RWPE1 (cell line): Measurements from ENCODE around the gene RARB.

Experiments used
- CTCF ChIA-PET: fragments of 350-600 bp; sonication (Branson Sonifier 250); formaldehyde crosslinking; extraction: SDS; loops from one replicate; lab custom pipeline; 2021; lab: Yijun Ruan, JAX
- POLR2A ChIA-PET: fragments of 400-600 bp; formaldehyde crosslinking; extraction: SDS; loops from one replicate; lab custom pipeline; 2020; ENCODE audit warnings: antibody characterized with exemption; ENCODE audit not compliant: low non-redundant PET; lab: Yijun Ruan, JAX
- DNase-seq: peaks from one replicate; pipeline ENCODE4 v3.0.0; 2012; ENCODE audit warnings: low spot score
- H3K27ac ChIP-seq: fragments of 450-650 bp; 2 replicates; pipeline ENCODE4 v1.5.1; 2017
- CTCF ChIP-seq: fragments of 450-650 bp; conservative IDR thresholded peaks from 2 replicates; pipeline ENCODE4 v1.5.1; 2017; ENCODE audit warnings: low read depth, mild to moderate bottlenecking

RARB gene

DNA sequence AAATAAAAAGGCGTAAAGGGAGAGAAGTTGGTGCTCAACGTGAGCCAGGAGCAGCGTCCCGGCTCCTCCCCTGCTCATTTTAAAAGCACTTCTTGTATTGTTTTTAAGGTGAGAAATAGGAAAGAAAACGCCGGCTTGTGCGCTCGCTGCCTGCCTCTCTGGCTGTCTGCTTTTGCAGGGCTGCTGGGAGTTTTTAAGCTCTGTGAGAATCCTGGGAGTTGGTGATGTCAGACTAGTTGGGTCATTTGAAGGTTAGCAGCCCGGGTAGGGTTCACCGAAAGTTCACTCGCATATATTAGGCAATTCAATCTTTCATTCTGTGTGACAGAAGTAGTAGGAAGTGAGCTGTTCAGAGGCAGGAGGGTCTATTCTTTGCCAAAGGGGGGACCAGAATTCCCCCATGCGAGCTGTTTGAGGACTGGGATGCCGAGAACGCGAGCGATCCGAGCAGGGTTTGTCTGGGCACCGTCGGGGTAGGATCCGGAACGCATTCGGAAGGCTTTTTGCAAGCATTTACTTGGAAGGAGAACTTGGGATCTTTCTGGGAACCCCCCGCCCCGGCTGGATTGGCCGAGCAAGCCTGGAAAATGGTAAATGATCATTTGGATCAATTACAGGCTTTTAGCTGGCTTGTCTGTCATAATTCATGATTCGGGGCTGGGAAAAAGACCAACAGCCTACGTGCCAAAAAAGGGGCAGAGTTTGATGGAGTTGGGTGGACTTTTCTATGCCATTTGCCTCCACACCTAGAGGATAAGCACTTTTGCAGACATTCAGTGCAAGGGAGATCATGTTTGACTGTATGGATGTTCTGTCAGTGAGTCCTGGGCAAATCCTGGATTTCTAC is at the start of gene RARB:
TSS of gene RARB (plus strand) at position 322 of the 847 bp plus-strand sequence. CDS start at position 791, 469 bp downstream.
- CTCF ChIA-PET = interaction anchor here (0.6 kb wide), 2 partner anchors 22 to 89 kb away, joined by 3 read pairs; no protein-coding TSS in a partner anchor
- TF ChIP-seq CTCF = no peak
- no peak within 1 kb of the TSS for H3K27ac ChIP-seq
- DNase-seq = peak; percentile 27
- POLR2A ChIA-PET = no interaction called here

GRCh38 chr3:25378786-25379311 is 49.2 kb upstream of the RARB start:
- TF ChIP-seq CTCF = no peak
- ChIA-PET POLR2A (no interaction called here), CTCF (no interaction called here)

GRCh38 chr3:25380222-25380739 is 47.8 kb upstream of the RARB start:
- H3K27ac ChIP-seq = no peak overlapping the region
- POLR2A ChIA-PET = no interaction called here

More at GRCh38 chr3:25378786-25379311, 49.2 kb upstream of the RARB start:
- DNase-seq = no peak
- H3K27ac ChIP-seq = no peak overlapping the region

GRCh38 chr3:25381083-25381482 is 47.0 kb upstream of the RARB start:
- DNase-seq = no peak
- CTCF ChIA-PET = no interaction called here
- no peak overlapping the region for H3K27ac ChIP-seq
- TF ChIP-seq CTCF = no peak
- POLR2A ChIA-PET = no interaction called here

More at GRCh38 chr3:25380222-25380739, 47.8 kb upstream of the RARB start:
- CTCF ChIA-PET = no interaction called here
- DNase-seq = no peak
- TF ChIP-seq CTCF = no peak

GRCh38 chr3:25384471-25384870 is 43.6 kb upstream of the RARB start:
- POLR2A ChIA-PET = no interaction called here
- DNase-seq = no peak
- CTCF ChIA-PET = interaction anchor here (0.6 kb wide), 1 partner anchor 28 kb away, joined by 3 read pairs; no protein-coding TSS in a partner anchor
- H3K27ac ChIP-seq = no peak overlapping the region
- TF ChIP-seq CTCF = no peak

GRCh38 chr3:25385807-25386460 is 42.1 kb upstream of the RARB start:
- POLR2A ChIA-PET = no interaction called here
- no peak for TF ChIP-seq CTCF
- H3K27ac ChIP-seq = no peak overlapping the region
- DNase-seq = no peak
- CTCF ChIA-PET = no interaction called here
